Progenitor cell of endocrine pancreas (in vitro differentiated cells): Measurements from ENCODE around the gene ARHGEF16. TPM values are rescaled to one million over a fixed set of nuclear protein-coding genes. Genes with fewer than 3 reads are reported as not detected.

Experiments used
- DNase-seq: peaks from one replicate; pipeline ENCODE4 v3.0.0; 2021; ENCODE audit warnings: low spot score; ENCODE audit not compliant: unreplicated experiment
- H3K27ac Mint-ChIP-seq: 2 replicates; pipeline ENCODE4 v1.8.0; 2021; ENCODE audit warnings: mild to moderate bottlenecking, moderate library complexity, mixed read lengths
- H3K27me3 Mint-ChIP-seq: 2 replicates; pipeline ENCODE4 v1.8.0; 2021; ENCODE audit warnings: mixed read lengths
- H3K36me3 Mint-ChIP-seq: 2 replicates; pipeline ENCODE4 v1.8.0; 2022; ENCODE audit warnings: mixed read lengths; ENCODE audit not compliant: insufficient read depth
- H3K4me1 Mint-ChIP-seq: 2 replicates; pipeline ENCODE4 v1.8.0; 2021; ENCODE audit warnings: low read depth, mixed read lengths
- H3K4me3 Mint-ChIP-seq: 2 replicates; pipeline ENCODE4 v1.8.0; 2021; ENCODE audit warnings: low read depth, mild to moderate bottlenecking, moderate library complexity, mixed read lengths
- H3K9me3 Mint-ChIP-seq: 2 replicates; pipeline ENCODE4 v1.8.0; 2021; ENCODE audit warnings: low read depth, mixed read lengths
- total RNA-seq: library from RNA; stranded (reverse); gene quantifications from 2 replicates; pipeline ENCODE4 v1.2.1, GENCODE V29; 2021
- TF ChIP-seq, protein P1 (sequence below): fragments of 200-600 bp; sonication (generic); IDR thresholded peaks from one replicate; pipeline ENCODE4 v1.5.0; 2021; ENCODE audit warnings: antibody characterized with exemption, mild to moderate bottlenecking; ENCODE audit not compliant: unreplicated experiment

Gene ARHGEF16
- total RNA-seq, 1 donor from 2014 or later, result 63.6 TPM

DNA sequence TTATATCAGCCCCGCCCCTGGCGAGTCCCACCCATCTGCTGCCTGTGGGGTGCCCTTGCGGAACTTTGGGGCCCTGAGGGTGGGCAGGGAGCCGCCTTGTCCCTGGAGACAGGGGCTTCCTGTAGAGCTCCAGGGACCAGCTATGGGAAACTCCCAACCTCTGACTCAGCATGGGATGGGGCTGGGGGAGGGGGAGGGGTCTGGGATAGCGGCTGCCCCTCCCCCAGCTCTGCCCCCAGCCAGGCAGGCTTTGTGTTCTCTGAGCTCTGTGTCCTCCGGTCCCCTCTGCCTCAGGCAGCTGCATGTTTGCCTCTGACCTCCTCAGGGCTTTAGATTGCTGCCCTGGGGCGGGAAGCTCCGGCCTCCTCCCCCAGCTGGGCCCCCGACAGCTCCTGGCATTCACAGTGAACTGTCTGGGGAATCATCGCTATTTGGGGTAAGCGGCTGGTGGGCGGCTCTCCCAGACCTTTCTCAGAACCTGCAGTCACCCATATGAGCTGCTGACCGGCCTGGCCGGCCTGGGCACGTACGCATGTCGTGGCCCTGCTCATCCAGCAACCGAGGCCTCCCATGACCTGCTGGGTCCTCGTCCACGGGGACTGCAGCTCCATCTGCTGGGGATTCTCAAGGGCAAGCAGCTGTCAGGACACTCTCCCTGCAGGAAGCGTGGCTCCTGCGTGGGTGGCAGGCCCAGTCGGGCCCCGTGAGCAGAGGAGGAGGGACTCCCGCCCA, 17.1 kb downstream of the ARHGEF16 start:
- TF ChIP-seq, protein P1, sequence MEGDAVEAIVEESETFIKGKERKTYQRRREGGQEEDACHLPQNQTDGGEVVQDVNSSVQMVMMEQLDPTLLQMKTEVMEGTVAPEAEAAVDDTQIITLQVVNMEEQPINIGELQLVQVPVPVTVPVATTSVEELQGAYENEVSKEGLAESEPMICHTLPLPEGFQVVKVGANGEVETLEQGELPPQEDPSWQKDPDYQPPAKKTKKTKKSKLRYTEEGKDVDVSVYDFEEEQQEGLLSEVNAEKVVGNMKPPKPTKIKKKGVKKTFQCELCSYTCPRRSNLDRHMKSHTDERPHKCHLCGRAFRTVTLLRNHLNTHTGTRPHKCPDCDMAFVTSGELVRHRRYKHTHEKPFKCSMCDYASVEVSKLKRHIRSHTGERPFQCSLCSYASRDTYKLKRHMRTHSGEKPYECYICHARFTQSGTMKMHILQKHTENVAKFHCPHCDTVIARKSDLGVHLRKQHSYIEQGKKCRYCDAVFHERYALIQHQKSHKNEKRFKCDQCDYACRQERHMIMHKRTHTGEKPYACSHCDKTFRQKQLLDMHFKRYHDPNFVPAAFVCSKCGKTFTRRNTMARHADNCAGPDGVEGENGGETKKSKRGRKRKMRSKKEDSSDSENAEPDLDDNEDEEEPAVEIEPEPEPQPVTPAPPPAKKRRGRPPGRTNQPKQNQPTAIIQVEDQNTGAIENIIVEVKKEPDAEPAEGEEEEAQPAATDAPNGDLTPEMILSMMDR, result peak; percentile 50
- Mint-ChIP-seq H3K27ac (no peak overlapping the region), H3K4me1 (peaks cover 8% of the 10 kb centered on the region), H3K36me3 (peaks cover 4% of the 10 kb centered on the region), H3K27me3 (no peaks in the 10 kb centered on the region), H3K9me3 (no peaks in the 10 kb centered on the region), H3K4me3 (no peak overlapping the region)
- DNase-seq, result no peak

DNA sequence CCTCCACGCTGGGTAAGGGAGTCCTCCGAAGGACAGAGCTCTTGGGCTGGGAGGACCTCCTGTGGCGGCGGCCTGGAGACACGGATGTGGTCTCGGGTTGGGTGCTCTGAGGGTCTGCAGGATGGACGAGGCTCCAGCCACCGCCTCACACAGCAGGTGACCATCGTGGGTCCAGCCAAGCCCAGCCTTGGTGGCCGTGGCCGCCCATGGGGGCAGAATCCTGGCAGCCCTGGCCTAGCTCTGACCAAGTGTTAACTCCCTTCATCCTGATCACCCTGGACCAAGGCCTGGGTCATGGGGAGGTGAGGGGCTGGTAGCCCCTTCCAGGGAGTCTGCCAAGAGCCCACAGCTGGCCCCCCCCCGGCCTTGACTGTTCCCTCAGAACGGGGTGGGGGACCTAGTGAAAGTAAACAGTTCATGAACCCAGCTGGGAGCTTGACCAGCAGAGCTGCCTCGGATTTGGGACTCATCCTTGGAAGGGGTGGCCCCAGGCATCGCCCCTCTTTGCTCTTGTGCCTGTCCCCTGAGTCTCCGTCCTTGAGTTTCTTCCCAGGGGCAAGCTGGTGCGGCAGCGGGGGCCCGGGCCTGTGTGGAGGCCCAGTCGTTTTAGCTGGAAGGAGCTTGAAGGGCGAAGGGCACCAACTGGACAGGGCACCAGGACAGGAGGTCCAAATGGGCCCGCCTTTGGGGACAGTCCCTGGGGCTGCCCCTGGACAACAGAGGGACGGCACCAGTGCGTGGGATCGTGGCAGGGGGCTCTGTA, 17.8 kb downstream of the ARHGEF16 start:
- TF ChIP-seq, protein P1, result no peak
- no peak for DNase-seq
- no peak overlapping the region for H3K27ac Mint-ChIP-seq
- H3K4me1 Mint-ChIP-seq, result peaks cover 8% of the 10 kb centered on the region
- H3K4me3 Mint-ChIP-seq, result no peak overlapping the region
- no peaks in the 10 kb centered on the region for H3K9me3 Mint-ChIP-seq
- peaks cover 4% of the 10 kb centered on the region for H3K36me3 Mint-ChIP-seq
- H3K27me3 Mint-ChIP-seq, result no peaks in the 10 kb centered on the region

DNA sequence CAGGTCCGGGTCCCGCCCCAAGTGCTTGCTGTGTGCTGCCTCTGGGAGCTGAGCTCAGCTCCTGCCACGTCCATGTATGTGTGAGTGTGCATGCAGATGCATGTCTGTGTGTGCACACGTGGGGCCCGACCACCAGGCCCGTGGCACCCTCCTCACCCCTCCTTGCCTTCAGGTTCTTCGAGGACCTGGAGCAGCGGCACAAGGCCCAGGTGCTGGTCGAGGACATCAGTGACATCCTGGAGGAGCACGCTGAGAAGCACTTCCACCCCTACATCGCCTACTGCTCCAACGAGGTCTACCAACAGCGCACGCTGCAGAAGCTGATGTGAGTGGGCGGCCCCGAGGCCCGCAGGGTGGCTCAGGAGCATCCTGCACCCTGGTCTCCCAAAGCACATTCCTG, 18.4 kb downstream of the ARHGEF16 start:
- Mint-ChIP-seq H3K9me3 (no peaks in the 10 kb centered on the region), H3K4me1 (peaks cover 8% of the 10 kb centered on the region), H3K27me3 (no peaks in the 10 kb centered on the region), H3K4me3 (no peak overlapping the region), H3K36me3 (peaks cover 4% of the 10 kb centered on the region), H3K27ac (no peak overlapping the region)
- no peak for DNase-seq
- TF ChIP-seq, protein P1, result no peak

DNA sequence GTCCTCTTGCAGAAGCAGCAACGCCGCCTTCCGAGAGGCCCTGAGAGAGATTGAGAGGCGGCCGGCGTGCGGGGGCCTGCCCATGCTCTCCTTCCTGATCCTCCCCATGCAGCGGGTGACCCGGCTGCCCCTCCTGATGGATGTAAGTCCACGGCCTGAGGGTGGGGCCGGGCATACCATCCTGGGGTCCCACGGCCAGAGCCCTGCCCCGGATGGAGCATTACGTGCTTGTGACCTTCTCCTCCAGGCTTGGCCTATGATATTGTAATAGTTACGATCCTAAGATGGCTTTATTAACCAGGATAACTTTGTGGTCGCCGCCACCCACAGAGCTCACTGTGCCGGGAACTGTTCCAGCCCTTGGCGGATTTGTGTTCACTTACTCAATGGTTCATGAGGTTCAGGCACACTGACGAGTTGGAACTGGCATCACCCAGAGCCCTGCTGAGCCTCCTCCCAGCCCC, 18.9 kb downstream of the ARHGEF16 start:
- TF ChIP-seq, protein P1, result no peak
- Mint-ChIP-seq H3K36me3 (peaks cover 4% of the 10 kb centered on the region), H3K4me1 (peaks cover 8% of the 10 kb centered on the region), H3K27ac (no peak overlapping the region), H3K27me3 (no peaks in the 10 kb centered on the region), H3K9me3 (no peaks in the 10 kb centered on the region), H3K4me3 (no peak overlapping the region)
- DNase-seq, result no peak

DNA sequence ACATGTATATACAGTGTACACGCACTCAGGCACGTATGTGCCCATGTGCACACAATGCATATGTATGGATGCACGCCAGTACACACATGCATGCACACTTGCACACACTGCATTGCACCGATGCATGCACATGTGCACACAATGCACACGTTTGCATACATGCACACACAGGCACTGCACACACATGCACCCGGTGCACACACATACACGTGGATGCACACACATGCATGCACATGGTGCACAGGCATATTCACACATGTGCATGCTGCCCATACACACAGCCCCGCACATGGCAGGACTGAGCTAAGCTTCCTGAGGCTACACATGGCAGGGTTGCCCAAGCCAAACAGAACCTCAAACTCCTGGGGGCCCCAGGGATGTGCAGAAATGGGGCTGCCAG, 19.6 kb downstream of the ARHGEF16 start:
- no peaks in the 10 kb centered on the region for H3K9me3 Mint-ChIP-seq
- no peak overlapping the region for H3K4me3 Mint-ChIP-seq
- TF ChIP-seq, protein P1, result no peak
- peaks cover 8% of the 10 kb centered on the region for H3K4me1 Mint-ChIP-seq
- no peak overlapping the region for H3K27ac Mint-ChIP-seq
- DNase-seq, result no peak
- peaks cover 4% of the 10 kb centered on the region for H3K36me3 Mint-ChIP-seq
- no peaks in the 10 kb centered on the region for H3K27me3 Mint-ChIP-seq
